HG02642 (cell line): ENCODE results near the gene YWHAE.

Experiments used
- ATAC-seq: cut with Tn5 transposase; IDR thresholded peaks from one replicate; pipeline ENCODE4 v1.9.1; 2021; ENCODE audit warnings: mild to moderate bottlenecking; ENCODE audit not compliant: unreplicated experiment, poor library complexity

YWHAE gene

DNA sequence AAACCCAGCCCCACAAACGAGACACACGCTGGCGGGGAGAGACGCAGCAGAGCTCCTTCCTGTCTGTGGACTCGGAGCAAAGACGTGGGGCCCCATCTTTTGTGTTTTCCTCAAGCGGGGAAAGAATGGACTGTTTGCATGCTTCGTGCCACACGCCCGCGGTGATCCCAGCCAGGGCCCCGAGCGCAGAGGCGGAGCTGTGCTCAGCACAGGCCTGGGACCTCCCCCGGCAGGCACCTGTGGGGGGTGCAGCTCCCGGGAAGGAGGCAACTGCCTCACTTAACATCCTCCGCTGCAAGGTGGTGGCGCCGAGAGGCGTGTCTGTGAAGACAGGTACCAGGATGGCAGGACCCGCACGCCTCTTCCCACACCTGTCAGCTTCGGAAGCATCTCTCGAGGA lies 101.4 kb downstream of the YWHAE start:
- ATAC-seq, result no peak
